GM12878 (cell line): Measurements from ENCODE around the gene PCP4L1. TPM values are rescaled to one million over a fixed set of nuclear protein-coding genes. Genes with fewer than 3 reads are reported as not detected.
A peak's percentile ranks its signal among the peaks of the same experiment; 100 is the strongest.

ENCODE experiments used
- ATAC-seq: fragments of 200-7000 bp; cut with Tn5 transposase; 3 replicates; pipeline ENCODE4 v1.9.1; 2020; ENCODE audit warnings: mild to moderate bottlenecking, moderate library complexity
- BruUV-seq: library from RNA; stranded (reverse); fragments of 400-500 nt; replicated peaks from 2 replicates; lab custom pipeline; 2021; lab: Mats Ljungman, UMichigan
- CTCF ChIA-PET: fragments of 300-600 bp; sonication (Branson Sonifier 250); formaldehyde crosslinking; extraction: SDS; loops from one replicate; lab custom pipeline; 2021; ENCODE audit warnings: inconsistent platforms; lab: Yijun Ruan, JAX
- POLR2A ChIA-PET: fragments of 350-600 bp; formaldehyde crosslinking; extraction: SDS; loops from one replicate; lab custom pipeline; 2021; ENCODE audit warnings: inconsistent platforms; lab: Charles Lee
- RAD21 ChIA-PET: fragments of 300-600 bp; sonication (Branson Sonifier 250); formaldehyde crosslinking; loops from one replicate; lab custom pipeline; 2023; ENCODE audit warnings: antibody characterized with exemption; ENCODE audit not compliant: unreplicated experiment; lab: Charles Lee
- SMC1A ChIA-PET: fragments of 300-600 bp; sonication (Branson Sonifier 250); formaldehyde crosslinking; loops from one replicate; lab custom pipeline; 2023; ENCODE audit not compliant: unreplicated experiment, uncharacterized antibody; lab: Charles Lee
- DNase-seq: peaks from one replicate; pipeline ENCODE4 v3.0.0-alpha.2; 2011; ENCODE audit warnings: low read depth, low spot score
- FAIRE-seq: peaks from 3 replicates; lab custom pipeline; 2011; peaks lifted over from hg19 to GRCh38; lab: Jason Lieb, UNC
- H2AFZ ChIP-seq: 2 replicates; pipeline ENCODE4 v1.6.0; 2011; ENCODE audit warnings: low read depth, low read length, control low read depth; ENCODE audit not compliant: control insufficient read depth
- H3K27ac ChIP-seq: 2 replicates; pipeline ENCODE4 v1.5.1; 2011; ENCODE audit warnings: control low read depth; ENCODE audit not compliant: control insufficient read depth, insufficient read depth
- H3K27me3 ChIP-seq, 2 experiments: replicated peaks in 1 of 2; 2 replicates each; pipeline versions ENCODE4 v1.6.0 to v1.6.1; 2011; ENCODE audit warnings: low read length in 1 of 2; ENCODE audit not compliant: control insufficient read depth in 2 of 2, insufficient read depth in 2 of 2
- H3K36me3 ChIP-seq, 2 experiments: 2 replicates each; pipeline ENCODE4 v1.5.1; 2011; ENCODE audit warnings: low read length in 1 of 2; ENCODE audit not compliant: control insufficient read depth in 2 of 2, insufficient read depth in 2 of 2
- H3K4me1 ChIP-seq: 2 replicates; pipeline ENCODE4 v1.6.1; 2011; ENCODE audit warnings: mild to moderate bottlenecking, low read length, moderate library complexity, mixed read lengths; ENCODE audit not compliant: control insufficient read depth, insufficient read depth
- H3K4me2 ChIP-seq: 2 replicates; pipeline ENCODE4 v1.6.0; 2011; ENCODE audit warnings: control low read depth; ENCODE audit not compliant: control insufficient read depth, insufficient read depth
- H3K4me3 ChIP-seq: fragments of 200-600 bp; sonication (generic); 2 replicates; pipeline ENCODE4 v1.5.1; 2016
- H3K79me2 ChIP-seq: 2 replicates; pipeline ENCODE4 v1.6.0; 2011; ENCODE audit warnings: low read length; ENCODE audit not compliant: control insufficient read depth, insufficient read depth
- H3K9ac ChIP-seq: 2 replicates; pipeline ENCODE4 v1.8.0; 2011; ENCODE audit warnings: low read length, control low read depth, mixed read lengths; ENCODE audit not compliant: control insufficient read depth, insufficient read depth
- H3K9me3 ChIP-seq: replicated peaks from 3 replicates; pipeline ENCODE4 v1.5.1; 2011; ENCODE audit warnings: mild to moderate bottlenecking, low read length; ENCODE audit not compliant: control insufficient read depth, insufficient read depth
- H4K20me1 ChIP-seq: 2 replicates; pipeline ENCODE4 v1.6.0; 2011; ENCODE audit not compliant: control insufficient read depth, insufficient read depth
- BMI1 ChIP-seq: fragments of 450-650 bp; IDR thresholded peaks from 2 replicates; pipeline ENCODE4 v1.6.1; 2016; ENCODE audit warnings: mild to moderate bottlenecking, moderate library complexity, borderline replicate concordance
- HCFC1 ChIP-seq: fragments of 150-350 bp; IDR thresholded peaks from 2 replicates; pipeline ENCODE4 v1.6.1; 2014; ENCODE audit warnings: low read length
- MEF2B ChIP-seq: fragments of 450-650 bp; IDR thresholded peaks from 2 replicates; pipeline ENCODE4 v1.6.1; 2018; ENCODE audit warnings: mild to moderate bottlenecking, moderate library complexity; ENCODE audit not compliant: partially characterized antibody, poor library complexity, severe bottlenecking
- NFYA ChIP-seq: IDR thresholded peaks from 2 replicates; pipeline ENCODE4 v1.6.1; 2011; ENCODE audit warnings: low read depth, mild to moderate bottlenecking, low read length, improper control_type of control experiment, borderline replicate concordance
- NR2F1 ChIP-seq: fragments of 450-650 bp; conservative IDR thresholded peaks from 2 replicates; pipeline ENCODE4 v1.6.1; 2017; ENCODE audit warnings: mild to moderate bottlenecking
- POLR2A ChIP-seq: IDR thresholded peaks from 2 replicates; pipeline ENCODE4 v1.6.1; 2011; ENCODE audit warnings: low read depth, mild to moderate bottlenecking, low read length
- POLR2AphosphoS5 ChIP-seq: IDR thresholded peaks from 2 replicates; pipeline ENCODE4 v1.6.1; 2011; ENCODE audit warnings: mild to moderate bottlenecking, low read length, inconsistent platforms
- SP1 ChIP-seq: IDR thresholded peaks from one replicate; pipeline ENCODE4 v1.6.1; 2011; ENCODE audit warnings: low read depth, low read length
- YBX1 ChIP-seq: fragments of 450-650 bp; IDR thresholded peaks from 2 replicates; pipeline ENCODE4 v1.6.1; 2016; ENCODE audit warnings: antibody characterized with exemption
- YY1 ChIP-seq: IDR thresholded peaks from 2 replicates; pipeline ENCODE4 v1.6.1; 2011; ENCODE audit warnings: low read depth, mild to moderate bottlenecking, low read length
- ZNF24 ChIP-seq: fragments of 450-650 bp; IDR thresholded peaks from 2 replicates; pipeline ENCODE4 v1.6.1; 2017; ENCODE audit warnings: antibody characterized with exemption, mild to moderate bottlenecking
- WGBS: methylation state at CpG from one replicate; pipeline ENCODE4 v1.1.6; 2016; ENCODE audit warnings: low lambda C conversion rate; ENCODE audit not compliant: insufficient replicate concordance, insufficient coverage; ENCODE audit errors: missing lambda C conversion rate; 5-methylcytosine and 5-hydroxymethylcytosine counted together
- in situ Hi-C: fragments of 300-500 bp; cut with MboI; formaldehyde crosslinking; loops from 9 replicates; pipeline ENCODE4 v1.14.3; 2018; ENCODE audit warnings: mixed read lengths
- intact Hi-C: fragments of 100-400 bp; cut with micrococcal nuclease; formaldehyde crosslinking; loops from one replicate; pipeline ENCODE4 v1.14.2; 2022; ENCODE audit not compliant: unreplicated experiment
- polyA plus RNA-seq, 11 experiments: library from polyadenylated mRNA; depleted of rRNA in 4 of 11; unstranded in 6 of 11; stranded (reverse) in 5 of 11; fragments of >200 nt; fragmentation: Nextera tagmentation in 4 of 11; fragmentation: Illumina TruSeq in 1 of 11; extraction: Ambion mirVana in 4 of 11; extraction: Trizol in 1 of 11; gene quantifications; 1 replicate in 1 of 11; 2 replicates in 10 of 11; pipeline versions ENCODE4 v1.2.1 to v1.2.3, GENCODE V29; 2011 to 2016; ENCODE audit warnings: inconsistent platforms in 2 of 11, missing spikeins in 2 of 11, low read depth in 1 of 11
- total RNA-seq, 4 experiments: library from RNA; depleted of rRNA in 3 of 4; stranded (reverse); fragments of >200 nt in 3 of 4; fragmentation: Illumina TruSeq in 1 of 4; extraction: Trizol in 1 of 4; gene quantifications; 2 replicates each; pipeline versions ENCODE4 v1.2.1 to v1.2.3, GENCODE V29; 2013 to 2021
- TF ChIP-seq, protein P1 (sequence below): fragments of 450-650 bp; formaldehyde crosslinking; IDR thresholded peaks from 2 replicates; pipeline ENCODE4 v1.4.0; 2022; ENCODE audit warnings: mild to moderate bottlenecking, moderate library complexity
- TF ChIP-seq, protein P2 (sequence below): fragments of 450-650 bp; IDR thresholded peaks from 2 replicates; pipeline ENCODE4 v1.6.1; 2017; ENCODE audit warnings: antibody characterized with exemption, mild to moderate bottlenecking, moderate library complexity
- TF ChIP-seq, protein P3 (sequence below): fragments of 450-650 bp; IDR thresholded peaks from 2 replicates; pipeline ENCODE4 v1.6.1; 2017; ENCODE audit warnings: mild to moderate bottlenecking, low read depth, inconsistent platforms; ENCODE audit not compliant: poor library complexity, severe bottlenecking

PCP4L1 gene
- total and polyA plus RNA-seq, 10 of the 15 experiments (the other 5 are each of a cell fraction or from before 2014, with no cell fraction given): 1.0 to 5.2 (median 2.8) TPM

DNA sequence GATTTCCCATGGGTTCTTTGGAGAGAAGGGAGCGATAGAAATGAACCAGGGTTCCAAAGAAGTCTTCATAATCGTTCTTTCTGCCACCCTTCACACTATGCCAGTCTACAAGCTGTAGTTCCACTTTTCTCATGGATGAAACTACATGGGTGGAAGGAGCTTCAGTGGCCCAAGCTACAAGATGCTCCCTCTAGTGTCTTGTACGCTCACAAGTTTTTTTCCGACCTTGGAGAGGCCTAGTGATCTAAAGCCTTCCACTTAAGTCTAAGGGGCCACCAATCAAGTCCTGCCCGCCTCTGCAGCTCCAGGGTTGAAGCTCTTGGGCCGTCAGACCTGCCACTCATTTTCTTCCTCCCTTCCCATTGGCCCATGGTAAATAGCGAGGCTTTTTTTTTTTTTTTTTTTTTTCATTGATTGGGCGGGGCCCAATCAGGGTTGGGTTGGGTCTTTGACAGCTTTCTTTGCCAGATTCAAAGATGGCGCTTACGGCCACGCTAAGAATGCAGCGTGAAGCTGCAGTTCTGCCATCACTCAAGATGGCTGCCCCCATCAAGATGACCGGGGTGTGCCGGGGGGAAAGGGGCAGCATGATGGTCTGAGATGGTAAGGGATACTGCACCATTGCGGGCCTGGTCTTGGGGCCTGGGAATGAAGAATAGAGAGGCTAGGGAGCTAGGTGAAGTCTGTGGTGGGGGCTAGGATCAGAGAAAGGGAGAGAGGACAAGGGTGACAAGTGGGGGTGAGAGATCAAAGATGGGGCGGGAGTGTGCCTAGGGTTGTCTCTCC, 32.8 kb upstream of the PCP4L1 start, which contains the start of gene TOMM40L:
Gene TOMM40L (plus strand): TSS at position 527 of the 786 bp plus-strand sequence. CDS start 430 bp downstream, outside the sequence.
- FAIRE-seq (peak; percentile 94), DNase-seq (peak; percentile 97), ATAC-seq (peak; percentile 96)
- Histone ChIP-seq H3K4me2 (peak within 1 kb of the TSS; percentile 95), H3K27ac (peak within 1 kb of the TSS; percentile 70), H4K20me1 (no peaks in the 10 kb centered on the region), H3K9me3 (no peaks in the 10 kb centered on the region), H3K4me1 (peaks cover 19% of the 10 kb centered on the region), H3K27me3 (no peaks in the 10 kb centered on the region), H3K4me3 (peak within 1 kb of the TSS; percentile 83), H3K36me3 (peaks cover 3 to 4% of the 10 kb centered on the region in 2 experiments; a peak in 2 of 4 replicates), H3K9ac (peak within 1 kb of the TSS; percentile 77), H3K79me2 (peaks cover 10% of the 10 kb centered on the region), H2AFZ (peak within 1 kb of the TSS; percentile 98)
- in situ Hi-C loops: loop anchor here (5.0 kb wide), 2 partner anchors 67 to 157 kb away; no protein-coding TSS in a partner anchor
- no TSS peak for BruUV-seq
- POLR2A ChIA-PET: interaction anchor here (0.6 to 1.6 kb wide), 21 partner anchors 15 to 268 kb away, joined by 3 to 22 read pairs (median 4); partner anchors contain the start of genes CFAP126, NDUFS2 and PPOX
- 6% methylated on average over 16 of the region's 16 CpGs for WGBS
- intact Hi-C loops: loop anchor here (1.0 to 5.0 kb wide), 4 partner anchors 23 to 82 kb away; partner anchors contain the start of genes MPZ and NDUFS2
- SMC1A ChIA-PET: interaction anchor here (0.6 to 6.3 kb wide), 36 partner anchors 9 to 825 kb away, joined by 3 to 72 read pairs (median 6); partner anchors contain the start of genes CFAP126, FCER1G, NDUFS2 and PPOX
- RAD21 ChIA-PET: interaction anchor here (0.7 to 5.0 kb wide), 36 partner anchors 9 to 1302 kb away, joined by 3 to 77 read pairs (median 7); partner anchors contain the start of genes ADAMTS4, B4GALT3, CFAP126 and DEDD
- CTCF ChIA-PET: interaction anchor here (0.6 to 17.1 kb wide), 44 partner anchors 9 to 524 kb away, joined by 3 to 385 read pairs (median 4); partner anchors contain the start of genes ADAMTS4, B4GALT3, CFAP126 and DUSP12
- TF ChIP-seq, protein P1, sequence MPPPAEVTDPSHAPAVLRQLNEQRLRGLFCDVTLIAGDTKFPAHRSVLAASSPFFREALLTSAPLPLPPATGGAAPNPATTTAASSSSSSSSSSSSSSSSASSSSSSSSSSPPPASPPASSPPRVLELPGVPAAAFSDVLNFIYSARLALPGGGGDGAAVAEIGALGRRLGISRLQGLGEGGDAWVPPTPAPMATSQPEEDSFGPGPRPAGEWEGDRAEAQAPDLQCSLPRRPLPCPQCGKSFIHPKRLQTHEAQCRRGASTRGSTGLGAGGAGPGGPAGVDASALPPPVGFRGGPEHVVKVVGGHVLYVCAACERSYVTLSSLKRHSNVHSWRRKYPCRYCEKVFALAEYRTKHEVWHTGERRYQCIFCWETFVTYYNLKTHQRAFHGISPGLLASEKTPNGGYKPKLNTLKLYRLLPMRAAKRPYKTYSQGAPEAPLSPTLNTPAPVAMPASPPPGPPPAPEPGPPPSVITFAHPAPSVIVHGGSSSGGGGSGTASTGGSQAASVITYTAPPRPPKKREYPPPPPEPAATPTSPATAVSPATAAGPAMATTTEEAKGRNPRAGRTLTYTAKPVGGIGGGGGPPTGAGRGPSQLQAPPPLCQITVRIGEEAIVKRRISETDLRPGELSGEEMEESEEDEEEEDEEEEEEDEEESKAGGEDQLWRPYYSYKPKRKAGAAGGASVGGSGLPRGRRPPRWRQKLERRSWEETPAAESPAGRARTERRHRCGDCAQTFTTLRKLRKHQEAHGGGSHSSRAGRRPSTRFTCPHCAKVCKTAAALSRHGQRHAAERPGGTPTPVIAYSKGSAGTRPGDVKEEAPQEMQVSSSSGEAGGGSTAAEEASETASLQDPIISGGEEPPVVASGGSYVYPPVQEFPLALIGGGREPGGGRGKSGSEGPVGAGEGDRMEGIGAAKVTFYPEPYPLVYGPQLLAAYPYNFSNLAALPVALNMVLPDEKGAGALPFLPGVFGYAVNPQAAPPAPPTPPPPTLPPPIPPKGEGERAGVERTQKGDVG (CRISPR knock-in tag): no peak
- TF ChIP-seq, protein P2, sequence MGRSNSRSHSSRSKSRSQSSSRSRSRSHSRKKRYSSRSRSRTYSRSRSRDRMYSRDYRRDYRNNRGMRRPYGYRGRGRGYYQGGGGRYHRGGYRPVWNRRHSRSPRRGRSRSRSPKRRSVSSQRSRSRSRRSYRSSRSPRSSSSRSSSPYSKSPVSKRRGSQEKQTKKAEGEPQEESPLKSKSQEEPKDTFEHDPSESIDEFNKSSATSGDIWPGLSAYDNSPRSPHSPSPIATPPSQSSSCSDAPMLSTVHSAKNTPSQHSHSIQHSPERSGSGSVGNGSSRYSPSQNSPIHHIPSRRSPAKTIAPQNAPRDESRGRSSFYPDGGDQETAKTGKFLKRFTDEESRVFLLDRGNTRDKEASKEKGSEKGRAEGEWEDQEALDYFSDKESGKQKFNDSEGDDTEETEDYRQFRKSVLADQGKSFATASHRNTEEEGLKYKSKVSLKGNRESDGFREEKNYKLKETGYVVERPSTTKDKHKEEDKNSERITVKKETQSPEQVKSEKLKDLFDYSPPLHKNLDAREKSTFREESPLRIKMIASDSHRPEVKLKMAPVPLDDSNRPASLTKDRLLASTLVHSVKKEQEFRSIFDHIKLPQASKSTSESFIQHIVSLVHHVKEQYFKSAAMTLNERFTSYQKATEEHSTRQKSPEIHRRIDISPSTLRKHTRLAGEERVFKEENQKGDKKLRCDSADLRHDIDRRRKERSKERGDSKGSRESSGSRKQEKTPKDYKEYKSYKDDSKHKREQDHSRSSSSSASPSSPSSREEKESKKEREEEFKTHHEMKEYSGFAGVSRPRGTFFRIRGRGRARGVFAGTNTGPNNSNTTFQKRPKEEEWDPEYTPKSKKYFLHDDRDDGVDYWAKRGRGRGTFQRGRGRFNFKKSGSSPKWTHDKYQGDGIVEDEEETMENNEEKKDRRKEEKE: no peak
- TF ChIP-seq POLR2A (peak; percentile 62; the same call in 1 of the 2 replicates), POLR2AphosphoS5 (no peak), YY1 (peak; percentile 100), NR2F1 (no peak; the same call in 1 of the 2 replicates), NFYA (peak; percentile 16), SP1 (peak; percentile 96), MEF2B (no peak), YBX1 (no peak), ZNF24 (no peak), BMI1 (no peak), HCFC1 (peak; percentile 84)
- TF ChIP-seq, protein P3, sequence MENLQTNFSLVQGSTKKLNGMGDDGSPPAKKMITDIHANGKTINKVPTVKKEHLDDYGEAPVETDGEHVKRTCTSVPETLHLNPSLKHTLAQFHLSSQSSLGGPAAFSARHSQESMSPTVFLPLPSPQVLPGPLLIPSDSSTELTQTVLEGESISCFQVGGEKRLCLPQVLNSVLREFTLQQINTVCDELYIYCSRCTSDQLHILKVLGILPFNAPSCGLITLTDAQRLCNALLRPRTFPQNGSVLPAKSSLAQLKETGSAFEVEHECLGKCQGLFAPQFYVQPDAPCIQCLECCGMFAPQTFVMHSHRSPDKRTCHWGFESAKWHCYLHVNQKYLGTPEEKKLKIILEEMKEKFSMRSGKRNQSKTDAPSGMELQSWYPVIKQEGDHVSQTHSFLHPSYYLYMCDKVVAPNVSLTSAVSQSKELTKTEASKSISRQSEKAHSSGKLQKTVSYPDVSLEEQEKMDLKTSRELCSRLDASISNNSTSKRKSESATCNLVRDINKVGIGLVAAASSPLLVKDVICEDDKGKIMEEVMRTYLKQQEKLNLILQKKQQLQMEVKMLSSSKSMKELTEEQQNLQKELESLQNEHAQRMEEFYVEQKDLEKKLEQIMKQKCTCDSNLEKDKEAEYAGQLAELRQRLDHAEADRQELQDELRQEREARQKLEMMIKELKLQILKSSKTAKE: peak; percentile 33
